Upper lobe of left lung (tissue), 6 donors: ENCODE results near the gene MYADM. TPM values are rescaled to one million over a fixed set of nuclear protein-coding genes. Genes with fewer than 3 reads are reported as not detected.

Experiments used
- ATAC-seq, 2 donors: fragments of 200-7000 bp; cut with Tn5 transposase; one replicate each; pipeline ENCODE4 v1.9.1; 2022; ENCODE audit warnings: mild to moderate bottlenecking in 2 of 2, moderate library complexity in 2 of 2; ENCODE audit not compliant: low FRiP score in 2 of 2
- DNase-seq, 2 donors: peaks; one replicate each; pipeline ENCODE4 v3.0.0-alpha.2; 2019 to 2020
- H3K27ac ChIP-seq, 4 donors: fragments of 200-600 bp; sonication (generic); one replicate each; pipeline ENCODE4 v1.5.1; 2016 to 2019
- H3K27me3 ChIP-seq, 4 donors: fragments of 200-600 bp; sonication (generic); one replicate each; pipeline ENCODE4 v1.5.1; 2017 to 2019
- H3K36me3 ChIP-seq, 4 donors: fragments of 200-600 bp; sonication (generic); one replicate each; pipeline ENCODE4 v1.5.1; 2016 to 2019
- H3K4me1 ChIP-seq, 4 donors: fragments of 200-600 bp; sonication (generic); one replicate each; pipeline ENCODE4 v1.5.1; 2018 to 2019
- H3K4me3 ChIP-seq, 4 donors: fragments of 200-600 bp; sonication (generic); one replicate each; pipeline ENCODE4 v1.5.1; 2017 to 2019; ENCODE audit warnings: mild to moderate bottlenecking in 2 of 4, moderate library complexity in 1 of 4
- H3K9me3 ChIP-seq, 4 donors: fragments of 200-600 bp; sonication (generic); one replicate each; pipeline ENCODE4 v1.5.1; 2018 to 2019
- CTCF ChIP-seq, 6 experiments: fragments of 450-650 bp in 4 of 6; fragments of 200-600 bp in 2 of 6; sonication (generic) in 2 of 6; IDR thresholded peaks; one replicate each; pipeline ENCODE4 v1.5.1; 2016 to 2019; ENCODE audit warnings: antibody characterized with exemption in 6 of 6
- EP300 ChIP-seq, 4 donors: sonication (generic); formaldehyde crosslinking; IDR thresholded peaks; one replicate each; pipeline ENCODE4 v1.5.1; 2017; ENCODE audit warnings: antibody characterized with exemption in 4 of 4, control low read depth in 2 of 4
- POLR2A ChIP-seq, 4 donors: fragments of 450-650 bp; IDR thresholded peaks; one replicate each; pipeline ENCODE4 v1.5.1; 2016 to 2017; ENCODE audit warnings: antibody characterized with exemption in 4 of 4, mild to moderate bottlenecking in 2 of 4
- POLR2AphosphoS5 ChIP-seq, 2 donors: sonication (generic); formaldehyde crosslinking; IDR thresholded peaks; one replicate each; pipeline ENCODE4 v1.5.1; 2017; ENCODE audit warnings: antibody characterized with exemption in 2 of 2
- WGBS, 2 donors: methylation state at CpG; one replicate each; pipeline ENCODE4 v1.1.5; 2017 to 2018; 5-methylcytosine and 5-hydroxymethylcytosine counted together
- total RNA-seq, 6 donors: library from RNA; depleted of rRNA in 4 of 6; stranded (reverse); fragments of >200 nt in 4 of 6; gene quantifications; one replicate each; pipeline versions ENCODE4 v1.1.0 to v1.2.1, GENCODE V29; 2016 to 2021
- donor health status: DM: no; HTN: no; CAD: no; lungs with moderate emphysema.
- donor health status: DM: no; HTN: yes; CAD: no; lungs with severe emphysema.

Gene MYADM
- total RNA-seq, 6 donors from 2014 or later: 31.4 to 312 (median 145) TPM

GRCh38 chr19:53882391-53883050 is 14.8 kb downstream of the MYADM start:
- no peak for ATAC-seq
- 4 to 8% methylated on average over 17 to 18 of the region's 18 CpGs for WGBS, 2 donors
- Histone ChIP-seq H3K36me3 (no peaks in the 10 kb centered on the region), H3K27me3 (peaks cover 0 to 28% (median 23%) of the 10 kb centered on the region in 4 donors), H3K27ac (no peak overlapping the region), H3K4me1 (peaks cover 22 to 28% (median 26%) of the 10 kb centered on the region in 4 donors), H3K4me3 (peak overlapping the region in 3 of 4 donors; percentile 17 to 43 (median 33)), H3K9me3 (no peaks in the 10 kb centered on the region)
- no peak for DNase-seq
- TF ChIP-seq POLR2AphosphoS5 (IDR thresholded peaks at IDR 0.05) (no peak), EP300 (IDR thresholded peaks at IDR 0.05) (no peak), POLR2A (IDR thresholded peaks at IDR 0.05) (no peak), CTCF (IDR thresholded peaks at IDR 0.05) (no peak)

- TF ChIP-seq POLR2AphosphoS5 (IDR thresholded peaks at IDR 0.05) (no peak), EP300 (IDR thresholded peaks at IDR 0.05) (no peak), POLR2A (IDR thresholded peaks at IDR 0.05) (no peak), CTCF (IDR thresholded peaks at IDR 0.05) (no peak)
- WGBS, 2 donors: 0 to 3% methylated on average over 6 to 10 of the region's 19 CpGs
- Histone ChIP-seq H3K36me3 (no peaks in the 10 kb centered on the region), H3K27ac (no peak overlapping the region), H3K27me3 (peaks cover 0 to 28% (median 23%) of the 10 kb centered on the region in 4 donors), H3K4me3 (no peak overlapping the region), H3K9me3 (no peaks in the 10 kb centered on the region), H3K4me1 (peaks cover 22 to 28% (median 26%) of the 10 kb centered on the region in 4 donors)
- ATAC-seq (no peak), DNase-seq (peak in 1 of 2 donors; percentile 80)
These were observed 15.6 kb downstream of the MYADM start for GRCh38 chr19:53883231-53883661.

GRCh38 chr19:53883741-53884140 is 16.1 kb downstream of the MYADM start:
- Histone ChIP-seq H3K27ac (no peak overlapping the region), H3K9me3 (no peaks in the 10 kb centered on the region), H3K36me3 (no peaks in the 10 kb centered on the region), H3K27me3 (peaks cover 0 to 28% (median 23%) of the 10 kb centered on the region in 4 donors), H3K4me1 (peaks cover 20 to 26% (median 25%) of the 10 kb centered on the region in 4 donors), H3K4me3 (no peak overlapping the region)
- DNase-seq (no peak), ATAC-seq (no peak)
- 20 to 34% methylated on average over 8 to 11 of the region's 11 CpGs for WGBS, 2 donors
- TF ChIP-seq CTCF (IDR thresholded peaks at IDR 0.05) (no peak), POLR2AphosphoS5 (IDR thresholded peaks at IDR 0.05) (no peak)

- Histone ChIP-seq H3K36me3 (no peaks in the 10 kb centered on the region), H3K4me1 (peaks cover 16 to 21% (median 20%) of the 10 kb centered on the region in 4 donors), H3K27me3 (peaks cover 0 to 28% (median 23%) of the 10 kb centered on the region in 4 donors), H3K4me3 (no peak overlapping the region), H3K9me3 (no peaks in the 10 kb centered on the region), H3K27ac (no peak overlapping the region)
- 30 to 31% methylated on average over 12 of the region's 12 CpGs for WGBS, 2 donors
- DNase-seq: no peak
- no peak for ATAC-seq
- TF ChIP-seq EP300 (IDR thresholded peaks at IDR 0.05): no peak
- no peak for TF ChIP-seq CTCF (IDR thresholded peaks at IDR 0.05)
- no peak for TF ChIP-seq POLR2A (IDR thresholded peaks at IDR 0.05)
- TF ChIP-seq POLR2AphosphoS5 (IDR thresholded peaks at IDR 0.05): no peak
These were observed 16.6 kb downstream of the MYADM start for GRCh38 chr19:53884256-53884655.

GRCh38 chr19:53885036-53885435 is 17.4 kb downstream of the MYADM start:
- no peaks in the 10 kb centered on the region for H3K36me3 ChIP-seq
- H3K27me3 ChIP-seq: peaks cover 0 to 30% (median 24%) of the 10 kb centered on the region in 4 donors
- H3K4me3 ChIP-seq: no peak overlapping the region
- TF ChIP-seq POLR2AphosphoS5 (IDR thresholded peaks at IDR 0.05): no peak
- TF ChIP-seq EP300 (IDR thresholded peaks at IDR 0.05): no peak
- TF ChIP-seq POLR2A (IDR thresholded peaks at IDR 0.05): no peak
- TF ChIP-seq CTCF (IDR thresholded peaks at IDR 0.05): no peak
- H3K9me3 ChIP-seq: no peaks in the 10 kb centered on the region
- WGBS, 2 donors: 90% methylated on average over 10 of the region's 10 CpGs
- ATAC-seq (no peak), DNase-seq (no peak)
- H3K27ac ChIP-seq: no peak overlapping the region
- H3K4me1 ChIP-seq: peaks cover 13 to 23% (median 21%) of the 10 kb centered on the region in 4 donors
